HEK293T (cell line): Measurements from ENCODE around the gene GLCE.

Experiments
- FOXA1 ChIP-seq: fragments of 450-650 bp; IDR thresholded peaks from 2 replicates; pipeline ENCODE4 v1.6.1; 2016; ENCODE audit warnings: mild to moderate bottlenecking
- FOXK2 ChIP-seq: fragments of 450-650 bp; IDR thresholded peaks from 2 replicates; pipeline ENCODE4 v1.6.1; 2016; ENCODE audit warnings: mild to moderate bottlenecking
- HDGF ChIP-seq: fragments of 450-650 bp; IDR thresholded peaks from 2 replicates; pipeline ENCODE4 v1.6.1; 2017; ENCODE audit warnings: antibody characterized with exemption, borderline replicate concordance
- NFRKB ChIP-seq: fragments of 450-650 bp; IDR thresholded peaks from 2 replicates; pipeline ENCODE4 v1.6.1; 2016; ENCODE audit warnings: mild to moderate bottlenecking, moderate library complexity
- TF ChIP-seq, protein P1 (sequence below): fragments of 450-650 bp; IDR thresholded peaks from 2 replicates; pipeline ENCODE4 v1.6.1; 2016

DNA sequence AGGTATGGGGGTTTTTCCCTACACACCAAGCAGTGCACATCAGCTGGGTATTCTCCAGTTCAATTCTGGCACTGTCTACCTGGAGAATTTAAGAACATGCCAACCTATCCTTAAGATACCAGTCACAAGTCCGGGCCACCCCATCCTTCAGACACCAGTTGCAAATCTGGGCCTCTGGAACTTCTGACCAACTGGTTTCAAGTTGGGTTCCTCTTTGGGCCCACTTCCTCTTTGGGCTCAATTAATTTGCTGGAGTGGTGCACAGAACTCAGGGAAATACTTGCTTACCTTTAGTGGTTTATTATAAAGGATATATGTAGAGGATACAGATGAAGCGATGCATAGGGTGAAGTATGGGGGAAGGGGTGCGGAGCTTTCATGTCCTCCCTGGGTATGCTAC lies 25.3 kb downstream of the GLCE start:
- TF ChIP-seq NFRKB (no peak), FOXA1 (no peak), FOXK2 (no peak), HDGF (no peak)
- TF ChIP-seq, protein P1, sequence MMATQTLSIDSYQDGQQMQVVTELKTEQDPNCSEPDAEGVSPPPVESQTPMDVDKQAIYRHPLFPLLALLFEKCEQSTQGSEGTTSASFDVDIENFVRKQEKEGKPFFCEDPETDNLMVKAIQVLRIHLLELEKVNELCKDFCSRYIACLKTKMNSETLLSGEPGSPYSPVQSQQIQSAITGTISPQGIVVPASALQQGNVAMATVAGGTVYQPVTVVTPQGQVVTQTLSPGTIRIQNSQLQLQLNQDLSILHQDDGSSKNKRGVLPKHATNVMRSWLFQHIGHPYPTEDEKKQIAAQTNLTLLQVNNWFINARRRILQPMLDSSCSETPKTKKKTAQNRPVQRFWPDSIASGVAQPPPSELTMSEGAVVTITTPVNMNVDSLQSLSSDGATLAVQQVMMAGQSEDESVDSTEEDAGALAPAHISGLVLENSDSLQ, result no peak
